GM12878 (cell line): Measurements from ENCODE around the gene PTPRN2.

Experiments
- CREB1 ChIP-seq: IDR thresholded peaks from 2 replicates; pipeline ENCODE4 v1.6.1; 2012; ENCODE audit warnings: low read depth, mild to moderate bottlenecking, inconsistent platforms
- CTCF ChIP-seq, 3 experiments: IDR thresholded peaks in 2 of 3; conservative IDR thresholded peaks in 1 of 3; 2 replicates each; pipeline ENCODE4 v1.5.1; 2011; ENCODE audit warnings: low read depth in 3 of 3, low read length in 3 of 3, mild to moderate bottlenecking in 3 of 3, control low read depth in 2 of 3, moderate library complexity in 2 of 3, inconsistent platforms in 1 of 3, mixed read lengths in 1 of 3; ENCODE audit not compliant: control insufficient read depth in 2 of 3, insufficient read depth in 1 of 3; ENCODE audit errors: extremely low read depth in 1 of 3
- DPF2 ChIP-seq: fragments of 450-650 bp; IDR thresholded peaks from 2 replicates; pipeline ENCODE4 v1.6.1; 2017; ENCODE audit warnings: mild to moderate bottlenecking
- EP300 ChIP-seq, 2 experiments: fragments of 150-350 bp in 1 of 2; IDR thresholded peaks; 2 replicates each; pipeline ENCODE4 v1.6.1; 2011 to 2012; ENCODE audit warnings: low read depth in 2 of 2, low read length in 2 of 2, borderline replicate concordance in 1 of 2, improper control_type of control experiment in 1 of 2, inconsistent platforms in 1 of 2; ENCODE audit not compliant: control insufficient read depth in 1 of 2
- ESRRA ChIP-seq: IDR thresholded peaks from 2 replicates; pipeline ENCODE4 v1.6.1; 2012; ENCODE audit warnings: mild to moderate bottlenecking, low read length, improper control_type of control experiment
- EZH2 ChIP-seq: IDR thresholded peaks from 2 replicates; pipeline ENCODE4 v1.6.1; 2012; ENCODE audit warnings: low read depth, mild to moderate bottlenecking, control low read depth, inconsistent platforms, low read length, borderline replicate concordance; ENCODE audit not compliant: control insufficient read depth
- HDAC2 ChIP-seq: fragments of 200-600 bp; sonication (generic); IDR thresholded peaks from 2 replicates; pipeline ENCODE4 v1.6.1; 2017
- NR2F1 ChIP-seq: fragments of 450-650 bp; conservative IDR thresholded peaks from 2 replicates; pipeline ENCODE4 v1.6.1; 2017; ENCODE audit warnings: mild to moderate bottlenecking
- POLR2A ChIP-seq: IDR thresholded peaks from 2 replicates; pipeline ENCODE4 v1.6.1; 2011; ENCODE audit warnings: low read depth, mild to moderate bottlenecking, low read length
- RFX5 ChIP-seq: IDR thresholded peaks from 2 replicates; pipeline ENCODE4 v1.6.1; 2011; ENCODE audit warnings: low read depth, low read length, improper control_type of control experiment
- SMC3 ChIP-seq: IDR thresholded peaks from 2 replicates; pipeline ENCODE4 v1.6.1; 2011; ENCODE audit warnings: low read length, improper control_type of control experiment, borderline replicate concordance
- ZNF217 ChIP-seq: fragments of 450-650 bp; IDR thresholded peaks from 2 replicates; pipeline ENCODE4 v1.6.1; 2017; ENCODE audit warnings: antibody characterized with exemption, mild to moderate bottlenecking
- TF ChIP-seq, protein P1 (sequence below): IDR thresholded peaks from 2 replicates; pipeline ENCODE4 v1.6.1; 2012; ENCODE audit warnings: low read depth, low read length, improper control_type of control experiment

GRCh38 chr7:157822688-157823031 lies 765.0 kb downstream of the PTPRN2 start:
- TF ChIP-seq EZH2 (no peak), ZNF217 (no peak), SMC3 (no peak), POLR2A (no peak), HDAC2 (no peak), CREB1 (no peak), CTCF (IDR thresholded peaks at IDR 0.05 in 2 of 3, conservative IDR thresholded peaks at IDR 0.05 in 1 of 3; ENCODE audit: control insufficient read depth in 2 of 3, extremely low read depth in 1 of 3, insufficient read depth in 1 of 3, low read depth in 3 of 3, low read length in 3 of 3) (no peak), NR2F1 (no peak), DPF2 (no peak), EP300 (IDR thresholded peaks at IDR 0.05; ENCODE audit: borderline replicate concordance in 1 of 2, control insufficient read depth in 1 of 2, low read depth in 2 of 2, low read length in 2 of 2) (no peak), ESRRA (no peak), RFX5 (no peak)
- TF ChIP-seq, protein P1, sequence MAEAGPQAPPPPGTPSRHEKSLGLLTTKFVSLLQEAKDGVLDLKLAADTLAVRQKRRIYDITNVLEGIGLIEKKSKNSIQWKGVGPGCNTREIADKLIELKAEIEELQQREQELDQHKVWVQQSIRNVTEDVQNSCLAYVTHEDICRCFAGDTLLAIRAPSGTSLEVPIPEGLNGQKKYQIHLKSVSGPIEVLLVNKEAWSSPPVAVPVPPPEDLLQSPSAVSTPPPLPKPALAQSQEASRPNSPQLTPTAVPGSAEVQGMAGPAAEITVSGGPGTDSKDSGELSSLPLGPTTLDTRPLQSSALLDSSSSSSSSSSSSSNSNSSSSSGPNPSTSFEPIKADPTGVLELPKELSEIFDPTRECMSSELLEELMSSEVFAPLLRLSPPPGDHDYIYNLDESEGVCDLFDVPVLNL: no peak
